ENCODE measurements around the gene IRF2BP2.

The IRF2BP2 gene

DNA sequence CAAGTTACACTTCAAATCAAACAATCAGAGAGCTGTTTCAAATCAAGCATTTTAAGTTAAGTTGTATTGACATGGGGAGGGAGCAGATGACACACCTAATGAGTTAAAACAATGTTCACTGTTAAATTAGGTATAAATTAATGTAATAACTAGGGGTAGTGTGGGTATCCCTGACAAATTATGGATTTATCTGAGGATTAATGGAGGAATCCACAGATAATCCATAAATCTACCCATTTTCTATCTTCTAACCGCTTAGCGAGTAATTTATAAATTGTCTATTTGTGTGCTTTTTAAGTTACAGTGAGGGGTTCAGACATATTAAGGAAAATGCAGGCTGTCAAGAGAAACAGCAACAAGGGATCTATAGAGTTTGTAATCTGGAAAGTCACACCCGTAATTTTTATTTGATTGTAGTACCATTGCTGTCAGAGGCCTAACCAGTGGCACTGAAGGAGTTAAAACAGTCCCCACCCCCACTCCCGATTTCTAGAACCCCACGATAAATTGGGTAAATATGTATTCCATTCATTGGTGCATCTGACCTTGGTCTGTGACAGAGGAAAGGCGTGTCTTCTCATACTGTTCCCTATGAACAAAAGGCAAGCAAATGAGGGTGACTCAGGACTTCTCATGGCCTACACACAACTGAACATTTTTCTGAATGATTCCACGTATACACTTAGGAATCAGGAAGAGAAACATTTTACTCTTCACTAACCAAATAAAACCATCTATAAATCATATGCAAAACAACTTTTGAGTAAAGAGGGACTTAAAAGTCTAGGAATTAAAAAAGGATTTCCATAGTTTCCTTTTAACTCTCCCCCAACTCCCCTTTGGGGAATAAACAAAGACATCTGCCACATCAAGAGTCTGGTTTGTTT lies 7.4 kb downstream of the IRF2BP2 start:
- TF ChIP-seq, protein P1, sequence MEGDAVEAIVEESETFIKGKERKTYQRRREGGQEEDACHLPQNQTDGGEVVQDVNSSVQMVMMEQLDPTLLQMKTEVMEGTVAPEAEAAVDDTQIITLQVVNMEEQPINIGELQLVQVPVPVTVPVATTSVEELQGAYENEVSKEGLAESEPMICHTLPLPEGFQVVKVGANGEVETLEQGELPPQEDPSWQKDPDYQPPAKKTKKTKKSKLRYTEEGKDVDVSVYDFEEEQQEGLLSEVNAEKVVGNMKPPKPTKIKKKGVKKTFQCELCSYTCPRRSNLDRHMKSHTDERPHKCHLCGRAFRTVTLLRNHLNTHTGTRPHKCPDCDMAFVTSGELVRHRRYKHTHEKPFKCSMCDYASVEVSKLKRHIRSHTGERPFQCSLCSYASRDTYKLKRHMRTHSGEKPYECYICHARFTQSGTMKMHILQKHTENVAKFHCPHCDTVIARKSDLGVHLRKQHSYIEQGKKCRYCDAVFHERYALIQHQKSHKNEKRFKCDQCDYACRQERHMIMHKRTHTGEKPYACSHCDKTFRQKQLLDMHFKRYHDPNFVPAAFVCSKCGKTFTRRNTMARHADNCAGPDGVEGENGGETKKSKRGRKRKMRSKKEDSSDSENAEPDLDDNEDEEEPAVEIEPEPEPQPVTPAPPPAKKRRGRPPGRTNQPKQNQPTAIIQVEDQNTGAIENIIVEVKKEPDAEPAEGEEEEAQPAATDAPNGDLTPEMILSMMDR (IDR thresholded peaks at IDR 0.05; ENCODE audit: extremely low read depth, missing control alignments): no peak
- peak; percentile 47 for DNase-seq (ENCODE audit: low spot score)

GRCh38 chr1:234601301-234602017 lies 8.5 kb downstream of the IRF2BP2 start:
- TF ChIP-seq, protein P1 (IDR thresholded peaks at IDR 0.05; ENCODE audit: extremely low read depth, missing control alignments): no peak
- peak; percentile 62 for DNase-seq (ENCODE audit: low spot score)

DNA sequence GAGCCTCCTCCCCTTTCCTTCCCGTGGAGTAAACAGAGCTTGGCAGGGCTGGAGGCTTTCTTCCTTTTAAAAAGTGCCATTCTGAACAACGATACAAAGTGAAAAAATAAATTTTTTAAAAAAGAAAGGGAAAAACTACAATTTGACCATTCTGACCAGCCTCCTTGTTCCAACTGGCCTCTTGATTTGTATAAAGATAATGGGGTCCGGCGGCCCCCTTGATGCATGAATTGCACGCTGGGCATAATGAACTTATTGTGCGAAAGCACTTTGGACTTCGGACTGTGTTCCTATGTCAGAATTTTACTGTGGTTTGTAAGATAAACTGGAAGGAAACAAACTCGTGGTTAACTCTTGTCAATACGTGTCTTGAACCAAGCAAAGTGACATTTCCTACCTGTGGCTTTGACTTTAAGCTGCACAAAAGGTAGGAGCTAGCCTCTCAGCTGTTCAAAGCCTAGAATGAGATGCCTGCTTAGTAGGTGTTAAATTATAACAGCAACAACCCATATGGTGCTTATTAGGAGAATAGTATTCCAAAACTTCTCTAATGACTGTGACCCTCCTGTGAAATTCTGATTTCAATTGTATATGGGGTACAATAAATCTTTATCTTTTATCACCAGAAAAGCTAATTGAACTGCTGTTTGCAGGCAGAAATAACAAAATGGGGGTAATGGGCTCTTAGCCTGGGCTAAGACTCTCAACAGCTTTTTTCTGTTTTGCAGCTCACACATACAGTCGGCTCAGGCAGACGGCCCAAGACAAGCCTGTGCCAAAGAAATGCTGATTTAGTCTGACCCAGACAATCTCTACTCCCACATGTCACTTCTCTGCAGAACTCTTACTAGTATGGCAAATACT lies 9.3 kb downstream of the IRF2BP2 start:
- peak; percentile 56 for DNase-seq (ENCODE audit: low spot score)
- TF ChIP-seq, protein P1 (IDR thresholded peaks at IDR 0.05; ENCODE audit: extremely low read depth, missing control alignments): no peak

- DNase-seq (ENCODE audit: low spot score): peak; percentile 90
Observed at GRCh38 chr1:234599617-234600417, 10.2 kb downstream of the IRF2BP2 start.

DNA sequence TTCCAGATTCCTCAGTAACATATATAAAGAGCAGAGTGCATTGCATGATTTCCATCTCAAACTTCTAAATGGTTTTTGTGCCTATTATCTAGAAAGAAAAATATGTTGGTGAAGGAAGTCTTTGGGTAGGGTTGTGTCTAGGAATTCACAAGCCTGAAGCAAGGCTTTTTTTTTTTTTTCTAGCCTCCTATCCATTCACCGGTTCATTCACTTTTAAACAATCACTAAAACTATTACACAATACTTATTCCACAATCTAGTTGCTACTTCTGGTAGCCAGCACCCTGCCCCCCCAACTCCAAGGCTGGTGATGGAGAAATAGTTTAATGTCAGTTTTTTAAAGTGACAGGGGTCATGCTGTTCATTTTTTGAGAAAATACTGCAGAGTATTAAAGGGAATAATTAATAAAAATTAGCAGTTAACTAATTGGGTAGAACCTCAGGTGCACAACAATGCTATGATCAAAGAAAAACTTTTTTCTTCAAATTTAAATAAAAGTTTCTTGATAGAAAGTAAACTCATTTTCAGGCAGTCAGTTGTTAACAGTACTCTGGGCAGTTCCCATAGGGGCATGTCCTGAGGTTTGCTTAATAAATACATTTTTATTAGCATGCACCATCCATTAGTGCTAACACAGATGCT lies 10.9 kb downstream of the IRF2BP2 start:
- TF ChIP-seq, protein P1 (IDR thresholded peaks at IDR 0.05; ENCODE audit: extremely low read depth, missing control alignments): no peak
- DNase-seq (ENCODE audit: low spot score): no peak

More at GRCh38 chr1:234599617-234600417, 10.2 kb downstream of the IRF2BP2 start:
- TF ChIP-seq, protein P1 (IDR thresholded peaks at IDR 0.05; ENCODE audit: extremely low read depth, missing control alignments): no peak

DNA sequence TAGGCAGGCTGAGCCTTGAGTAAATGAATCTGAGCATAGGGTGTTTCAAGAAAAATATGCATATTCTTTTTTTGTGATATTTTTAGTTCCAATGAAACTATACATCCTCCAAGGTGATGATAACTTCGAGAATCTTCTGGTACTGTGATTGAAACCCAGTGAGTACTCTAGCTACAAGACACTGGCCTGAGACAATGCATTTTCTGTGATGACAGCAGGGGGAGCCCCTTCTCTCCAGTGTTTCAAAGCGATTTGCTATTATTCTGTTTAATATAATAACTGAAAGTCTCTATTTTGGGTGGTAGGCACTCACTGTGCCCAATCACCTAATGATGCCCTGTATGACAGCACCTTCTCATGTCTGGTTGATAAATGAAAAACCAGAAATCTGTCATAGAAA lies 12.1 kb downstream of the IRF2BP2 start:
- TF ChIP-seq, protein P1 (IDR thresholded peaks at IDR 0.05; ENCODE audit: extremely low read depth, missing control alignments): peak; percentile 47
- peak; percentile 64 for DNase-seq (ENCODE audit: low spot score)
